SK-N-SH treated with all-trans-retinoic acid at 6 μM for 48 hours (cell line): Measurements from ENCODE around the gene CIRBP.

Source experiments
- BACH2 ChIP-seq: fragments of 250-450 bp; sonication (Bioruptor Pico); IDR thresholded peaks from 2 replicates; pipeline ENCODE4 v1.9.0; 2021; ENCODE audit warnings: mild to moderate bottlenecking, borderline replicate concordance
- CREB5 ChIP-seq: fragments of 250-450 bp; sonication (Bioruptor Pico); IDR thresholded peaks from 2 replicates; pipeline ENCODE4 v1.5.1; 2020; ENCODE audit warnings: low read depth, mild to moderate bottlenecking, moderate library complexity
- GLIS3 ChIP-seq: fragments of 250-450 bp; sonication (Bioruptor Pico); IDR thresholded peaks from 2 replicates; pipeline ENCODE4 v1.5.0; 2020; ENCODE audit warnings: mild to moderate bottlenecking, moderate library complexity
- PATZ1 ChIP-seq: fragments of 250-450 bp; sonication (Bioruptor Pico); IDR thresholded peaks from 2 replicates; pipeline ENCODE4 v1.8.0; 2020; ENCODE audit warnings: mild to moderate bottlenecking, moderate library complexity, borderline replicate concordance
- ZFP3 ChIP-seq: fragments of 250-450 bp; sonication (Bioruptor Pico); IDR thresholded peaks from 2 replicates; pipeline ENCODE4 v1.5.0; 2020; ENCODE audit warnings: mild to moderate bottlenecking, moderate library complexity
- ZNF565 ChIP-seq: fragments of 450-650 bp; formaldehyde crosslinking; conservative IDR thresholded peaks from 2 replicates; pipeline ENCODE4 v1.5.0; 2020; ENCODE audit warnings: low read depth, mild to moderate bottlenecking, moderate library complexity

DNA sequence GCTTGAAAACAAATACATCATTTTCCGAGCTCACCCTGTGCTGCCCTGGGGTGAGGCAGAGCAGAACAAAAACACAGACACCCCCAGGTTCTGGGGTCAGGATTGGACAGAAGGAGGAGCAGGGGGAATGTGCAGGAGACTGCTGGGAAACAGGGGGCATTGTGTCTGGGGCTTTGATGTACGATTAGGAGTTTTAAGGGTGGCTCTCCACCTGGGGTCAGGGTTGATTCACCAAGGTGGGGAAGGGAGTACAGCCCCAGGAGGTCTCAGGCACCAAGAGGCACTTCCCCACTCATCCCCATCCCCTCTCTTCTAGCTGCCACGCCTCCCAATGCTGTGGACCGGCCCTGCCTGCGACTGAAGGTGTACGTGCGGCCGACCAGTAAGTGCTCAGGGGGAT is 29.1 kb downstream of the CIRBP start:
- TF ChIP-seq ZNF565 (CRISPR knock-in tag): no peak
- no peak for TF ChIP-seq GLIS3 (CRISPR knock-in tag)
- no peak for TF ChIP-seq CREB5 (CRISPR knock-in tag)
- TF ChIP-seq ZFP3 (CRISPR knock-in tag): peak; percentile 99
- TF ChIP-seq BACH2: no peak
- TF ChIP-seq PATZ1: no peak
